ENCODE results near the gene TMEM92.
A peak's percentile ranks its signal among the peaks of the same experiment; 100 is the strongest.

TMEM92 gene

DNA sequence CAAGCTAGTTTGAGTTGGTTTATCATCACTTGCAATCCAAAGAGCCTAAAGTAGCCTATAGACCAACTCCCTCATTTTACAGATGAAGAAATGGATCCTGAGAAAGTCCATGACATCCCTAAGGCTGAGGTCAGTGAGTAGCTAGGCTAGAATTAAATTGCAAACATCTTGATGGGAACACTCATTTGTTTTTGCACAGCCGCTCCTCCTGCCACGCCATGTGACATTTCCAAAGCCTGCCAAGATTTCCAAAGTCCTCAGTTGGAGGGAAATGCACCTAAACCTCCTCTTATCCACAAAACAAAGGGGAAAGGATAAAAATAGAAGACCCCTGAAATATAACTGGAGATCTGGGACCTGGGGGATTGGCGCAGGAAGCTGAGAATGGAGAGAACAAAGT lies 15.0 kb downstream of the TMEM92 start:
- H3K4me1 Mint-ChIP-seq: peaks cover 48% of the 10 kb centered on the region
- H3K36me3 Mint-ChIP-seq (ENCODE audit: low read depth): no peaks in the 10 kb centered on the region
- TF ChIP-seq, protein P1, sequence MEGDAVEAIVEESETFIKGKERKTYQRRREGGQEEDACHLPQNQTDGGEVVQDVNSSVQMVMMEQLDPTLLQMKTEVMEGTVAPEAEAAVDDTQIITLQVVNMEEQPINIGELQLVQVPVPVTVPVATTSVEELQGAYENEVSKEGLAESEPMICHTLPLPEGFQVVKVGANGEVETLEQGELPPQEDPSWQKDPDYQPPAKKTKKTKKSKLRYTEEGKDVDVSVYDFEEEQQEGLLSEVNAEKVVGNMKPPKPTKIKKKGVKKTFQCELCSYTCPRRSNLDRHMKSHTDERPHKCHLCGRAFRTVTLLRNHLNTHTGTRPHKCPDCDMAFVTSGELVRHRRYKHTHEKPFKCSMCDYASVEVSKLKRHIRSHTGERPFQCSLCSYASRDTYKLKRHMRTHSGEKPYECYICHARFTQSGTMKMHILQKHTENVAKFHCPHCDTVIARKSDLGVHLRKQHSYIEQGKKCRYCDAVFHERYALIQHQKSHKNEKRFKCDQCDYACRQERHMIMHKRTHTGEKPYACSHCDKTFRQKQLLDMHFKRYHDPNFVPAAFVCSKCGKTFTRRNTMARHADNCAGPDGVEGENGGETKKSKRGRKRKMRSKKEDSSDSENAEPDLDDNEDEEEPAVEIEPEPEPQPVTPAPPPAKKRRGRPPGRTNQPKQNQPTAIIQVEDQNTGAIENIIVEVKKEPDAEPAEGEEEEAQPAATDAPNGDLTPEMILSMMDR (IDR thresholded peaks at IDR 0.05; ENCODE audit: unreplicated experiment in 3 of 3): no peak
- peak overlapping the region in 1 of 3 experiments; percentile 14 for H3K4me3 Mint-ChIP-seq
- H3K27me3 Mint-ChIP-seq (ENCODE audit: low read depth): peaks cover 4% of the 10 kb centered on the region
- H3K27ac Mint-ChIP-seq: peak overlapping the region in 2 of 3 experiments; percentile 95 to 97
- no peaks in the 10 kb centered on the region for H3K9me3 Mint-ChIP-seq

GRCh38 chr17:50289991-50290702 lies 15.9 kb downstream of the TMEM92 start:
- Mint-ChIP-seq H3K4me3 (peak overlapping the region in 2 of 3 experiments; percentile 22 to 55), H3K36me3 (ENCODE audit: low read depth) (no peaks in the 10 kb centered on the region), H3K27ac (peak overlapping the region; percentile 9 to 97 (median 95)), H3K4me1 (peaks cover 44% of the 10 kb centered on the region), H3K27me3 (ENCODE audit: low read depth) (peaks cover 4% of the 10 kb centered on the region), H3K9me3 (no peaks in the 10 kb centered on the region)
- TF ChIP-seq, protein P1 (IDR thresholded peaks at IDR 0.05; ENCODE audit: unreplicated experiment in 3 of 3): no peak

DNA sequence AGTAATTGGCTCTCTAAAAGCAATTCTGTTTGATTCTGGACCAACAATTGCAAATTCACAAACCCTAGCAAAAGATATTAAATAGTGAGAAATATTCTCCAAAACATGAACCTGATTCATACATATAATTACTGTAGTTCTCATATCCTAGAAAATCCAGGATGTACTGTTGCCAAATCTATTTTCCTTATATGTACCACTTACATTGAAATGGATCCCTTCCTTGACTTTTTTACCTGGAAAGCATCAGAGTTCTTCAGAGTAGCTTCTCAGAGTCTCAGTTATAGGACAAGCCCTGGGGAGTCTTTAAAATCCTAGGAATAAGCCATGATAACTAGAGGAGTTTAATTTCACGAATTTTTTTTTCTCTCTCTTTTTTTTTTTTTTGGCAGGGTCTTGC lies 16.7 kb downstream of the TMEM92 start:
- Mint-ChIP-seq H3K27me3 (ENCODE audit: low read depth) (peaks cover 4% of the 10 kb centered on the region), H3K9me3 (no peaks in the 10 kb centered on the region), H3K4me3 (peak overlapping the region in 1 of 3 experiments; percentile 18), H3K36me3 (ENCODE audit: low read depth) (no peaks in the 10 kb centered on the region), H3K4me1 (peaks cover 43% of the 10 kb centered on the region), H3K27ac (peak overlapping the region in 2 of 3 experiments; percentile 95 to 97)
- TF ChIP-seq, protein P1 (IDR thresholded peaks at IDR 0.05; ENCODE audit: unreplicated experiment in 3 of 3): no peak

DNA sequence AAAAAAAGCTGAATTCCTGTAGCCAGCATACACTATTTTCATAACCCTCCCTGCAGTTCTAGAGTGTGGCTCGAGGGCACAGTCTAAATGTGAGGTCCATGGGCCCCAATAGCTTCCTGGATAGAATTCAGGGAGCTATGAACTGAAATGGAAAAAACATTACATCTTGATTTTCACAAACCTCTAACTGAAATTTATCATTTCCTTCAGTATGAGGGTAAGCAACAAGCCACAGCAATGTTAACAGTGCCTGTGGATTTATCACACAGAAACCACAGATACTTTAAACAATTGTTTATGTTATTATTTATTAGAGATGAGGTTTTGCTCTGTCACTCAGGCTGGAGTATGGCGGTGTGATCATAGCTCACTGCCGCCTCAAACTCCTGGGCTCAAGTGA lies 18.2 kb downstream of the TMEM92 start:
- Mint-ChIP-seq H3K4me3 (no peak overlapping the region), H3K4me1 (peaks cover 33% of the 10 kb centered on the region), H3K27ac (peak overlapping the region in 2 of 3 experiments; percentile 85 to 92), H3K27me3 (ENCODE audit: low read depth) (peaks cover 4% of the 10 kb centered on the region), H3K9me3 (no peaks in the 10 kb centered on the region), H3K36me3 (ENCODE audit: low read depth) (no peaks in the 10 kb centered on the region)
- TF ChIP-seq, protein P1 (IDR thresholded peaks at IDR 0.05; ENCODE audit: unreplicated experiment in 3 of 3): no peak

GRCh38 chr17:50295021-50295420 lies 20.8 kb downstream of the TMEM92 start:
- peaks cover 19% of the 10 kb centered on the region for H3K4me1 Mint-ChIP-seq

More at GRCh38 chr17:50295021-50295420, 20.8 kb downstream of the TMEM92 start:
- Mint-ChIP-seq H3K27me3 (ENCODE audit: low read depth) (no peaks in the 10 kb centered on the region), H3K36me3 (ENCODE audit: low read depth) (no peaks in the 10 kb centered on the region), H3K4me3 (no peak overlapping the region), H3K9me3 (no peaks in the 10 kb centered on the region), H3K27ac (peak overlapping the region in 1 of 3 experiments; percentile 17)
- TF ChIP-seq, protein P1 (IDR thresholded peaks at IDR 0.05; ENCODE audit: unreplicated experiment in 3 of 3): no peak

Measured in nephron (organoid).